DMS153 treated with DMSO at 0.1 percent for 48 hours (cell line): Measurements from ENCODE around the gene ABR.
"Not testable (repeated sequence)": the region's sequence is repeated elsewhere in the genome, so short reads cannot be mapped to it uniquely, and the experiment has no call there.

Source experiments
- DNase-seq: peaks from one replicate; lab custom pipeline; 2025; ENCODE audit not compliant: unreplicated experiment; lab: John Stamatoyannopoulos, UW

Gene ABR

DNA sequence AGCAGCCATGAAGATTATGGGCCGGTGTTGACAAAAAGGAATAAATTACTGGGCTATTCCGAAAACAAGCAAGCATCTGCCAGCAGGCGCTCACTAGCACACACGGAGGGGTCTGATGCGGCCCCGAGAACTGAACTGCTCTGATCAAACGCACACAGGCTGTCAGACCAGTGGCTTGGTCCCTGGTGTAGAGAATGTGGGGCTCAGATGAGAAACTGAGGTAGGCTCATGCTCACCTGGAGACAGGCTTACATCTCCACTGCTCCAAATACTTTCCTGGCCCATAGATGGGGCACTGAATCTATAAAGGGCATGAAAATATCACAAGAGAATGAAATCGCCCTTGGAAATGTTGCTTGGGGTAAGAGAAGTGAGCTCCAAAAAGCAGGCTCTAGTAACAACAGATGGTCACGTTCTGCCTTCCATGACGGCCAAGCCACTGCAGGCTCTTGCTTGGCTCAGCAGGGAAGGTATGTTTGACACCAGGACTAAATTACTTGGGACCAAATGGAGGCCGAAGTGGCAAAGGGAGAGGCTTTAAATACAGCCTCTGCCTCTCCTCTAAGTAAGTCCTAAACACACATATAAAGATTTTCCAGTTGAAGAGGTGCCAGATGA lies 5.4 kb downstream of the ABR start:
- no peak for DNase-seq

- no peak for DNase-seq
Measured at GRCh38 chr17:1173432-1174262, 6.1 kb downstream of the ABR start.

DNA sequence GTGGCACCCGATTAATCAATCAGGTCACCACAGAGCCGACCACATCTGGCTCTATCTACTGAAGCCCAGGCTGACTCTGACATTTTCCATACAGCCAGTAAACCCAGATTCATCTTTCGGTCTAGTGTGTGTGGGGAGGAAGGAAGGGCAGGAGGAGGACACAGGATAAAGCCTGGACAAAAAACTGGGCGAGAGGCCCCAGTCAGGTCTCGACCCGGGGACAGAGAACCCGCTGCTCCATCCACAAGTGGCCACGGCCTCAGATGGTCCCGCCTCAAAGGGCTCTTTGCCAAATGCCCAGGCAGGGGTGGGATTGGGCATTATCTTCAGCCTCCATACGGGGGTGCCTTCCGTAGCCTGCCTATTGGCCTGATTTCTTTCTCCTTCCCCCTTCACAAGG lies 7.8 kb downstream of the ABR start:
- DNase-seq: no peak

- DNase-seq: no peak
Measured at GRCh38 chr17:1170739-1171138, 9.0 kb downstream of the ABR start.

DNA sequence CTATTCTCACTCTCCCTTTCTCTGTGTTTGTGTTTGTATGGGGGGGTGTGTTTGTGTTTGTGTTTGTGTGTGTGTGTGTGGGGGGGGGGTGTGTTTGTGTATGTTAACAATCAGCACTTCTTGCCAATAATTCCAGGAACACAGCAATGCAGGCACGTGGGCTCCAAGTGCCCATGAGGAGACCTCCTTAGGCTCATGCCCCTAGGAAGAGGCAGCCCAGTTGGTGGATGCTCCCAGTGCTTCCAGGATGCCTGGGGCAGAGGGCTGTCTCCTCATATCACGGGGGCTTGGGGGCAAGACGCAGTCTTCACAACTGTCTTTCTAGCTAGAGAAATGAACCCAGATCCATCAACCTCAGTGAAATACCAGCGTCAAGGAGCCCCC lies 9.9 kb downstream of the ABR start:
- no peak for DNase-seq

GRCh38 chr17:1169221-1169928 lies 10.4 kb downstream of the ABR start:
- DNase-seq: no peak

DNA sequence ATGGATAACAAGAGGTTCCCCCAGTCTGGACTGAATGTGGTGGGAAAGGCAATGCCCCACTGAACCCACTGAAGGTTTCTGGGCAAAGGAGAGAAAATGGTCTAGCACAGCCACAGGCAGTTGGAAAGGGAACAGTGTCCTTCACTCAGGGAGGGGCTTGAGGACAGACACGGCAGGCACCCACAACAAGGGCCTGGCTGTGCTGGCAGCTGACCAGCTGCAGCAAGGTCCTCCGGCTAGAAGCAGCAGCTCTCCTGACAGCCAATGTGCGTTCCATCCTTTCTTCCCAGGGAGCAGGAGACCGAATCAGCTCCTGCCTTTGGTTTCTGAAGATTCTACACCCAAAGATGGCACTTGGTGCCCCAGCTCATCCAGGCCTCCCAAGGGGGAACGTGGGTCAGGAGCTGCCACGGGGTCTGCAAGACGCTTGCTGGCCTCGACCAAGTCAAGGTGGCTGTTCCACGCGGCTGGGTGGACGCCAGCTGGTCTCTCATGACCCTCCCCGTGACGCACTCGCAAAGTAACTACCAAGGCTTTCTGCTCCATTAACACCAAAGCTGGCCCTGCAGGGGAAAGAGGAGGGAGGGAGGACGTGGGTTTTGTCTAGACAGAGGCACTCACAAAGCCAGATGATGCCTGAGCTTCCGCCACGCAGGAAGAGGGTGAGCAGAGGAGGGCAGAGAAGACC lies 11.1 kb downstream of the ABR start:
- DNase-seq: no peak

DNA sequence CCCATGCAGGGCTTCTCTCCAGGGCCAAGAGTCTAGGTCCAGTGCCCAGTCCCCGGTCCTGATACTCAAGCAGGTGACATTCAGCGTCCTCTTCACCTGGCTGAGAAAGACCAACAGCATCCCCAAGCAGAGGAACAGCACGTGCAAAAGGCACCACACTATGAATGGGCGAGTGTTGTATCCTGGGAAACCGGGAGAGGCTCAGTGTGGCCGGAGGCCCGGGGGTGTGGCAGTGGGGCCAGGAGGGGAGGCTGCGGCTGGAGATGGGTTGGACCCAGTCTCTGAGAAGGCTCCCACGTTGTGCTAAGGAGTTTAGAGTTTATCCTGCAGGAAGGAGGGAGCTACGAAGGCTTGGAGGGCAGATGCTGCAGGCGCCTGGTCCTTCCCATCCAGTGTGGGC lies 13.5 kb downstream of the ABR start:
- no peak for DNase-seq

GRCh38 chr17:1165836-1166235 lies 13.9 kb downstream of the ABR start:
- DNase-seq: no peak

- no peak for DNase-seq
Measured at GRCh38 chr17:1164935-1165556, 14.7 kb downstream of the ABR start.

GRCh38 chr17:1162116-1162855 lies 17.5 kb downstream of the ABR start:
- DNase-seq: no peak

DNA sequence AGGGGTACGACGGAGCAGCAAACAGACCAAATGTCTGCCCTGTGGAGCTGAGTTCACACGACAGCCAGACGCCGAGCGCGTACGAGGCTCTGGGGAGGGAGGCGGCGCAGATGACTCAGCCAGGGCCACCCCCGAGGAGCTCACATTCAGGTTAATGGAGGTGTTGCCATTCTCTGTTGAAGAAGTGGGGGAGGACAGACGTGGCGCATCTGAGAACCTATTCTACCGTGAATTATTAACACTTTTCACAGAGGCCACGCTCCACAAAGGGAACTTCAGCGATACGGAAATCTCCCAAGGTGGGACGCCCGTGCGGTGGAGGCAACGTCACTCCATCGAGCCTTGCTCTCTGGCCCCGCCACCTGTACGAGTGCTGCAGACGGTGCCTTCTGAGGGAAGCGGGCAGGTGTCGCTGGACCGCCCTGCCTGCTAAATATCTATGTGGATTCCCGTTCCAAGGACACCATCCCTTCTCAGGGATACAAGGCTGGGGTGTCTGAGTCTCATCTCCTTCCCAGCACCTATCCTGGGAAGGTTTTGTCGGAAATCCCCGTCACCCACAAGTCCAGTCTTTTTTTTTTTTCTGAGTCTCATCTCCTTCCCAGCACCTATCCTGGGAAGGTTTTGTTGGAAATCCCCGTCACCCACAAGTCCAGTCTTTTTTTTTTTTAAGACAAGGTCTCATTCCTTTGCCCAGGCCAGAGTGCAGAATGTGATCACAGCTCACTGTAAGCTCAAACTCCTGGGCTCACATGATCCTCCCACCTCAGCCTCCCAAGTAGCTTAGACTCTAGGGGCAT lies 19.0 kb downstream of the ABR start:
- DNase-seq: no peak

DNA sequence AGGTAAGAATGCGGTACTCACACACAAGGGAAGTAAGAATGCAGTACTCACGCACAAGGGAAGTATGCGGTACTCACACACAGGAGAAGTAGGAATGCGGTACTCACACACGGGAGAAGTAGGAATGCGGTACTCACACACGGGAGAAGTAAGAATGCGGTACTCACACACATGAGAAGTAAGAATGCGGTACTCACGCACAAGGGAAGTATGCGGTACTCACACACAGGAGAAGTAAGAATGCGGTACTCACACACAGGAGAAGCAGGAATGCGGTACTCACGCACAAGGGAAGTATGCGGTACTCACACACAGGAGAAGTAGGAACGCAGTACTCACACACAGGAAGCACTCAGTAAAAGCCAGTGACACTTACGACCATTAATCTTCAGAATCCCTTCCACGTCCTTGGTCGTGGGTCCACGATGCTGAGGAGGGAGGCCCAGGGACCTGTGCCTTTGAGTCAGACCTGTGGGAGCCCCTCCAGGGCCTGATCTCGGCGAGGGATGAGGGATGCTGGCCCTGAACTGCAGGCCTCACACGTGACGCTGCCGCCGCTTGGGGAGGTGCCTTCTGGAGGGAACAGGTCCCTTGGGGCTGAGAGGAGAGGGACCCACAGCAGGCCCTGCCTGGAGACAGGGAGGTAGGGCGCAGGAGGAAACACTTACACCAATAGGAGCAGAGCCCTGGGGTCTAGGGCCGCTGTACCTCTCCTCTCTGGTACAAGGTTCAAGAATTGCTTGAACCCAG lies 20.2 kb downstream of the ABR start:
- DNase-seq: no peak

- DNase-seq: no peak
Measured at GRCh38 chr17:1158879-1159278, 20.9 kb downstream of the ABR start.

- no peak for DNase-seq
Measured at GRCh38 chr17:1156864-1157263, 22.9 kb downstream of the ABR start.

DNA sequence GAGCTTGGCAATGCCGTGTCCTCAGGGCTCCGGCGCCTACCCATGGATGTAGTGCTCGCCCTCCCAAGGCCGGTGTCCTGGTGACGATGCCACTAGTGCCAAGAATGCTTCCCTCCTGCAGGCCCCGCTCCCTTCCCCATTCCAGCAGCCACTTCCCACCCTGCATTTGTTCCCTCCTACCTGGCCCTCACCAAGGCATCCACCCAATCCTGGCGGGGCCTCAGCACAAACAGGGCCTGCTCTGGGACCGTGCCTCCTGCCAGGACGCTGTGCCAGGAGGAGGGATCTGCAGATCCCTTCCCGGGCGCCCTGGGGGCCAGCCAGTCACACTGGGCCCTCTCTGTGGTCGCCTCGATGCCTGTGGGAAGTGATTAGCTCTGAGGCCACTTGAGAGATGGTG lies 25.1 kb downstream of the ABR start:
- no peak for DNase-seq

DNA sequence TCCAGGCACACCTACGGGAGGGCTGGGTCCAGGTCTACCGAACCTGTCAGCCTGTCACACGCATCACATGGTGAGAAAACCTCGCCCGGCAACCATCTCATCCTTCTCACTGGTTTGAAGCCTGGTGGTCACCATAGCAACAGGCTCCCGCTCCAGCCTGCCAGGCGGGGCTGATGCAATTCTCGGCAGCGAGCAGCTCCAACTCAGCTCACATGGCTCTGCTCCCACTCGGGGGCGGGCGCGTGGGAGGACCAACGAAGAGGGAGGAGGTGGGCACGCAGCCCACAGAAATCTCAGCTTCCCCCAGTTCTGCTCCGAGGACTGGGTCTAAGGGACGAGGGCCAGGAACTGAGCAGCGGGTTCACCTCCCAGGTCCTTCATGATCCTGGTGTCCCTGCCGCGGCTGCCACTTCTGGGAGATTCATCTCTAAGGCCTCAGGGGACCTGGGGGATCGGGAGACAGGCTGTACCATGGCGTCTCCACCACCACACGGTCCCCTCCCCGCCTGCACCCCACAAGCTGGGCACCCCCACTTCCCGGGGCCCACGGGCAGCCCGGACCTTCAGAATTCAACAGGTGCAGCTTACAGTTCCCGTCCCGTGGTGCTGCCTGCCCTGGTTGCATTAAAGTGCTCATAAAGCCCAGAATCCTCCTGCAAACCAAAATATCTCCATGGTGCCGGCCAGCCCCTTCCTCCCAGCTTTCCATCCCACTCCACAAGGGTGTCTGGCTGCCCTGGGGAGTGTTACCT lies 25.8 kb downstream of the ABR start:
- peak; percentile 2 for DNase-seq

- not testable (repeated sequence) for DNase-seq
Measured at GRCh38 chr17:1152582-1152981, 27.2 kb downstream of the ABR start.
